Measurements from ENCODE around the gene OPALIN.

The OPALIN gene, protein sequence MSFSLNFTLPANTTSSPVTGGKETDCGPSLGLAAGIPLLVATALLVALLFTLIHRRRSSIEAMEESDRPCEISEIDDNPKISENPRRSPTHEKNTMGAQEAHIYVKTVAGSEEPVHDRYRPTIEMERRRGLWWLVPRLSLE
- total RNA-seq, result 0 to 0.32 (median 0.02) reads per million in 18 experiments

DNA sequence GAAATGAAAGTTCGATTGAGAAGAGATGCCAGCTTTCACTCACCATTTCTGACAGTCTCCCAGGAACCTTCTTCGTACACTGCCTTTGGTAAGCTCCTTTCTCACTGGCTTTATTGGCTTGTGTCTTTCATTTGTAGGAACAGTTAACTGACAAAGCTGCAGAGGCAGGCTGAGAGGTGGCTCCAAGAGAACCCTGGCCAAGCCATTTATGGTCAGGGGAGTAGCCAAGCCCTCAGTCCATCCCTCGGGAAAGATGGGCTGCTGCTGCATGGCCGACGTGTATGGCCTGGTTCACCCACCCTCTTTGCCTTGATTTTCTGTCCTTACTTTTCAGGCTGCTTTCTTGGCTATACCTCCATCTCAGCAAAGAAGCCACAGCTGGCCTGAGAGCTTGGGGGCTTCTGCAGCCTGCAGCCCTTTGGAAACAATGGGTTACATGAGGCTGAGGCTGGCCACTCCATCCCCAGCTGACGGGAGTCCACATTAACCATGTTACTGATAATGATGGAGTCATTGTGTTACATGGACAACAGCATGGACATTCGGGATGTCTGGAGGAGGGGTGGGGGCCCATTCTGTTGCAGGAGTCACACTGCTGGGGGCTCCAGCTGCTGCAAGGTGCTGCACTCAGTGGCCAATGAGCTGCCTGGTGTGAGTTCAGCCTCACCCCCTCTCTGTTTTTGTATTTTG is at the start of gene OPALIN:
Gene OPALIN, minus strand, starts transcription at position 152 of the 690 bp plus-strand sequence. Its CDS starts 106 bp downstream, at position 46.
- no peak for DNase-seq

DNA sequence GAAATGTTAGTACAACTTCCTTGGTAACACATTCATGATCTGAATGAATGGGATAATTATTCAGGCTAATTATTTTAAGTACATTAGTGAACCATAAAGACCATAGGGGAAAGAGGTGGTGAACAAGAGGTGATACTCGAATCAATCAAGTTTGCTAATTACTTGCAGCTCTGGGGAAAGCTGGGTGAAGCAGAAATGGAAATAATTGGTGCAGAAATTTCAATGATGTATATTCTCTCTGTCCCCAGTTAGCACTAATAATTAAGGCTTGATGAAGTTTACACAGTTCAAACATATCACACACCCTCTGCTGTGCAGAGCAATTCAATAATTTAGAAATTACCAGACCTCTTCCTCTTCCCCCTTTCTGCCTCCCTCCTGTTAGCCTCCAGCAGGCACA is 49.4 kb upstream of the OPALIN start:
- no peak for DNase-seq

DNA sequence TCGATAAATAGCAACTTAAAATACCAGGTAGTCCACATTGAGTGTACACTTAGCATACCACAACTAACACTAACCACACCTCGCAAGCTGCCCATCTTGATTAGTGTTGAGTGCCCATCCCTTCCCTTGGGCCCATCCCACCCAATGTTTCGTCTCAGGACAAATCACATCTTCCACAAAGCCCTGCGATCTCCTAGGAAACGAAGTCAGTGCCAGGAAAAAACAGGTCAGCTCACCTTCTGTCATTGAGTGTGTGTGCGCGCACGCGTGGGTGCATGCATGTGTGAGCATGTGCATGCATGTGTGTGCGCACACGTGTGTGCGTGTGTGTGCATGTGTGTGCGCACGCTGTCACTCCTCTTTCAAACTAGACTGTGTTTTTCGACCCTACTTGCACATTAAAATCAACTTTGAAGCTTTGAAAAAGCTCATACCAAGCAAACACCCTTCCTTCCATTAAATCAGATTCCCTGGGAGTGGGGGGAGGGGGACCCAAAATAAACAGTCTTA is 48.8 kb upstream of the OPALIN start:
- no peak for DNase-seq

DNA sequence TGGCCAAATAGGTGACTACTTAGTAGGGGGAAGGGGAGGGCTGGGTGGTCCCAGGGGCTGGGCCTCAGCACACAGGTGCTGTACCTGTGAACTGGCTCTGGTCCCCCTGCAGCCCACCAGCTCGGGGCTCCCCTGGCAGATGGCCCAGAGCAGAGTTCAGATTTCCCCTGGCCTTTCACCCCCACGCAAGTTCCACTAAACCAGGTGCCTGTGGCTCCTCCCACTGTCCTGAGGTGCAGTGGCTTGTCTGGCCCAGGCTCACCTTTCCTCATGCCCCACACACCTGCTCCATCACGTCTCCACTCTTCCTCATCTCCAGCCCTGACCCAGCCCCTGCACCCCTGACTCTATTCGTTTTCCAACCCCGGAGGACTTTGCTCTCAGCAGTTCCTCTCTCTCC is 47.3 kb upstream of the OPALIN start:
- no peak for DNase-seq

DNA sequence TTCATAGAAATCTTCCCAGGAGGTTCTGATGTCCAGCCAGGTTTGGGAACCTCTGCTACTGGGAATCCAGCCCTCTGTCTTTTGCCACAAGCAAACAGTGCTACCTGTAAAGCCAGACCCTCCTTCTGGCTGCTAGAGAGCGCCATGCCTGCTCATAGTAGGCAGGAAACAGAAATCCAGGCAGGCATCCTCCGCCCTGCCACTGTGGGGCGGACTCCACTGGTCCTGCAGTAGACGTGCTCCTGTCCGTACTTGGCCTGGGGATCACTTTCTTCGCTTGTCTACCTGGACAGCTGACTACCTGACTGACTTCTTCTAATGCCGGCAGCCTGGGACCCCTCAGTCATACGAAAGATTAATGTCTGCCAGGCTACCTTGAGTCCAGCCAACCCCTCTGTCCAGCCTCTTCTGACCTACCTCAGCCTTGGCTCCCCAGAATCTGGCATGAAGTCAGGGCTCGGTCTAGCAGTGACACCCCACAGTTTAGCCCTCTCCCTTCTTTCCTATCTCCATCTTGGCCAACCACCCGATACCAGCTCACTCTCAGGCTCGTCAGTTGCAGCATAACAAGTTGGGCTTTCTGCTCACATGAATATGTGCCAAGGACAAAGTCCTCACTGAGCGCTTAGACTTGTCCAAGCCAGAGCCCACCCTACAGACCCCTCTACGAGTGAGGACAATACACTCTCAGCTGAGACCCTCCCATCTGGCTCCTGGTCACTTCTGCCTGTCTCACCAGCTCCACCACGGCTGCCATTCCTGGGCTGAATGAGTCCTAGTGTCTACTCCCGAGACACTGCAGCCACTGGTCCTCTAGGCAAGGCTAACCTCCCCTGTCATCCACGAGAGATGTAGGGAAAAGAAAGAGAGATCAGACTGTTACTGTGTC is 43.9 kb upstream of the OPALIN start:
- DNase-seq, result no peak

DNA sequence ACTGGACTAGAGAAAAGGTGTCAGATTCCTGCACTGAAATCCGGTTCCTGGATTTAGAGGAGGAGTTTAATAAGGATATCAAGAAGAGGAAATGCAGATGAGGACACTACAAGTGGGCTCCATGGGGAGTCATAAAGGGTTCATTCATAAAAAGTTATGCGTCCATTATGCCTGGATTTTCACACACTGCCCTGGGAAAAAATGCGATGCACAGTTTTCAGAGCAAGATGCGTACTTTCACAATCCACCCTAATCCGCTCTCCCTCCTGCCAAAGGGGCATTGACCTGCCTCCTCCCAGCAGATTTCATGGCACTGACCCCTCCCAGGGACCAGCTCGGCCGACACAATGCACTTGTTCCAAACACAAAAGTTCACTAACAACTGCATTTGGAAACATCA is 42.2 kb upstream of the OPALIN start:
- no peak for DNase-seq

DNA sequence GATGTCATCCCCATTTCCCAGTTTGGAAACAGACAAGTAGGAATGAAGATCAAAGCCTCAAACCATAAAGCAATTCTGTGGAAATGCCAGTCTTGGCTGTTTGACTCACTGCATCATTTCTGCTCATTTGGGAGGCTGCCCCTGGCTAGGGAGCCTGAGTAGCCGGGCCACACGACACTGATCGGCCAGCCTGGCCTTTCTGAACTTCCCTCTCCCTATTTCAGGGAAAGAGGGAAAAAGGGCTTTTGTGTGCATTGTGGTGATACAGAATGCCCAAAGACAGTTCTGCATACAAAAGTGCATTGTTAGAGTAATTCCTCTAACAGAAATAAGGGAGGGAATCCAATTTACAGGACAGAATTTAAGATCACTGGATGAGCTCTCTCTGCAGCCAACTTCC is 41.7 kb upstream of the OPALIN start:
- DNase-seq, result no peak

DNA sequence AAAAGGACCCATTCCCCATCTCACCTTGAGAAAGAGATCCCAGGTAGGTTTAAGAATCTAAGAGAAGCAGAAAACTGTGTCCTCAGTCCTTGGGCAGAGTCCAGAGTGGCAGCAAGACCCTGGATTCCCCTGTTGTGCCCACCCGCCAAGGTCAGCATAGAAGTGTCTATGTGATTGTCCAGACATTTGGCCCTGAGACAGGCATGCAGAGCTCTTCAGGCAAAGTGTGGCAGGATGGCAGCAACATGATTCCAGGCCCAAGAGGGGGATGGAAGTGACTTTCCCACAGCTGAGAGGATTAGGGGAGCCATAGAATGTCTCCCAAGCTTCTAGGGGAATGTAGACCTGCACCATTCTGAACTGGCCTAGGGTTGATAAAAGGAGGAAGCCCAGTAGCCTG is 39.1 kb upstream of the OPALIN start:
- no peak for DNase-seq

DNA sequence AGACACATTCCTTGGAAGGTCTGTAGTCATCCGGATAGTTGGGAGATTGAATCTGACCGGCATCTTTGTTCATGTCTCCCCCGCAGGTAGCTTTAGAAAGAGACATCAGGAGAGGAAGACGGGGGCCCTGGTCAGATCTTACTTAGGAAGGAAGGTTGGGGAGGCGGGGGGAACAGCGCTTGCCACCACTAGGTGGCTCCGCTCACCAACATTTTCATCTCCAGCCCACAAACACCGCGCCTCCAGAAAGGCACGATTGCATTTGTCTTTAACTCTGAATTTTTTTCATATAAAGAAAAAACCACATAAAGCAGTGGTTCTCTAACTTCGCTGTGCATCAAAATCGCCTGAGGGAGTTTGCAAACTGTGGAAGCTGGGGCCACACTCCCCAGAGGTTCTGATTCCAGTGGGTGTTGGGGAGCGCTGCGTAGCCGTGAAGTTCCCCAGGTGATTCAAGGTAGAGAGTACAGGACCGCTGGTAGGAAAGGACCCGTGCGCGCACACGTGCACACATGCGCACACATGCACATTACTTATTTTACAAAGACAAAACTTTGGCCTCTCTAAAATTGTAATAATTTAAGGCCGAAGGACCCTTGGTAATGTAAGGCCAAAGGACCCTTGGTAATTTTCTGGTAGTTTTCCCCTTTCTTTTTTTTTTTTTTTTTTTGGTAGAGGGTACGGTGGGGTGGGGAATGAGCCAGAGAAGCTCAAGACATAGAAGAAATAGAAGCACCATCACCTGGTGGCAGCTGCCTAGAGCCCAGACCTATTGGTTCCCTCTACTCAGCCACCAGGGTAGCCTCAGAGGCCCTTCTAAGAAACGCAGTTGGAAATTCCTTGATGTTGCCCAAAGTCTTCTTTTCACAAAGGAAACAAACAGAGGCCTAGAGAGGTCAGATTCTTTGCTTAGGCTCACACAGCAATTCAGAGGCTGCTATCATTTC is 37.4 kb upstream of the OPALIN start:
- peak; percentile 74 to 78 for DNase-seq

DNA sequence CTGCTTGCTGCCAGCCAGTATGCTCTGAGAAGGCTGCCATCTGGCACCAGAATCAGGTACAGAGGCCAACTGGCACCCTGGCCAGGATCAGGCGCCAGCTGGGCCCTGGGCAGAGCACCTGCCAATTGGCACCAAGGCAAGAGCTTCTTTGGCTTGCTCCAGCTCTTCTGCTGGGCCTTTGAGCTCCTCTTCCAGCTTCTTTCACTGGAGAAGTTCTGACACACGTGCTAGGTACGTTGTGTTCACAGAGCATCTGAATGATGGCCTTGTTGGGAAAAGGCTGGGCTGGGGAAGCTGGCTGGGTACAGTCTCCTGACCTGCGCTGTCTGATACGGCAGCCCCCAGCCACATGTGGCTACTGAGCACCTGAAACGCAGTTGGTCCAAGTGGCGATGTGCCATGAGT is 31.7 kb upstream of the OPALIN start:
- DNase-seq, result no peak

DNA sequence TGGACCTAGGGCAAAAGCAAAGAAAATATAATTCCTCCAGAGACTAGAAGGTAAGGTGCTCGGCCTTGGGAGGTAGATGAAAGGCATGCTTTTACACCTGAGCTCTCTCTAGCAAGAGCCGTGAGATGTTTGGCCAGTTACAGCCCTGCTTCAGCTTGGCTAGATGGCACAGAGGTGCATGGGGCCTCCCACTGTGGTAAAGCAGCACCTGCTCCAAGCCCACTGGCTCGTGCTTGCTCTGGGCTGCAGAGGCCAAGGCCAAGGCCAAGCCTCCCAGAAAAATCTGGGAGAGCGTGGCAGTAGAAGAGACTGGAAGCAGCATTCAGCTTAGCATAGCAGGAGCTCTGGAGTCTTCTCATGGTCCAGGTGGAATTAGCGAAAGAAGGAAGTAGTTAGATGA is 31.0 kb upstream of the OPALIN start:
- no peak for DNase-seq

DNA sequence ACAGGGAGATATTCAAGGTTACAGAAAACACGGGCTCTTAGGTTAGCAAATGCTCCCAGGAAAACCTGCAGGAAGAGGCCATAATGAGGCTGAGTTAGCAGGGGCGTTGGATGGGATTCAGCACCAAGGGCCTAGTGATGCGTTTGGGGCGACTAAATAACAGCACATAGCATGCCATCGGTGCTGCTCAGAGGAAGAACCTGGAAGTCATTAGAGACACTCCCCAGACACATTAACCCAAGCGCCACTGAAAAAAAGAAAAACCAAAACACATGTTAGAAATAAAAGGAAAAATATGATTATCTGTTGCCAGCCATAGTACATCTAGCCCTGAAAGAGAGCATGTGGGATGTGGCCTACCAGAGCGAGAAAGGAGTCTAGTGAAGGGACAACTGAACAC is 28.8 kb upstream of the OPALIN start:
- no peak for DNase-seq

DNA sequence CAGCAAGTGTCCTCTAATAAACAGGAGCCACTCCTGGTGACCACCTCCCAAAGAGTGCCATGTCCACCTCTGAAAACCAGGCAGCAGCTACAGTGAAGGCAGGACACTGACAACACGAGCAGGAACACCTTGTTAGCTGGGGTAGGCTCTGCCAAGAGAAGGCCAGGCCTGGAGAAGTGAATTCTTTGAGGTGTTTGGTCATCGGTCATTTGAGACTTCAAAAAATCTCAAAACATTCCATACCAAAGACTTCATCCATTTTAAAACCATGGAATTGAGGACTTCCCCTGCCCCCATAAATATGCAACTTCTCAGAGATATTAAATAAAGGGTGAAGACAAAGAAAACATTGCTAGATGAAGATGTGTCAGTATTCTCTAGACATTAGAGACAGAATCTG is 28.4 kb upstream of the OPALIN start:
- DNase-seq, result no peak

DNA sequence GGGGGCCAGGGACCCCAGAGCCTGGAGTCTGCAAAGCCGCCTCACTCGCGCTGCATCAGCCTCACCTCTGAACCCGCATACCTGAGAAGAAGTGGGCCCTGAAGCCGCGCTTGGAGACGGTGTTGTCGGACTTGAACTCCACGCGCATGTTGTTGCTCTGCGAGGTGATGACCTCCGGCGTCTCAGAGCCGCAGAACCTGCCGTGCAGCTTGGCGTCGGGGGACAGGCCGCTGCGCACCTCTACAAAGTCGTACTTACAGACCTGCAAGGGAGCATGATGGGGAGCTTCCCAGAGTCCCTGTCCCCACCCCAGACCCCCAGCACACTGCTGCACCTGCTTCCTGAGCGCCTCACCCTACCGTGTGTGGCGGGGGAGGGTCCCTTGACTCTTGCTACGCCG is 25.7 kb upstream of the OPALIN start:
- DNase-seq, result no peak

DNA sequence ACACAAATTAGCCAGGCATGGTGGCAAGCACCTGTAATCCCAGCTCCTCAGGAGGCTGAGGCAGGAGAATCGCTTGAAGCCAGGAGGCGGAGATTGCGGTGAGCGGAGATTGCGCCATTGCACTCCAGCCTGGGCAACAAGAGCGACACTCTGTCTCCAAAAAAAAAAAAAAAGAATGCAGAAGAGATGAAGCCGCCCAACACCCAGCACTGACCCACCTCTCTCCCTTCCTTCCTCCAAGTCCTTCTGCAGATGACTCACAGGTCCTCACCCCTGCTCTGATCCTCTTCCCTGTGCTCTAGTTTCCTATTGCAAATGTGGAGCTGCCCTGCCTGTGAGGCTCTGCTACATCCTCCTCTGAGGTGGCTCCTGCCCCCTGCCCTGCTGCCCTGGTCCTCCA is 22.0 kb upstream of the OPALIN start:
- DNase-seq, result peak; percentile 89 to 90

DNA sequence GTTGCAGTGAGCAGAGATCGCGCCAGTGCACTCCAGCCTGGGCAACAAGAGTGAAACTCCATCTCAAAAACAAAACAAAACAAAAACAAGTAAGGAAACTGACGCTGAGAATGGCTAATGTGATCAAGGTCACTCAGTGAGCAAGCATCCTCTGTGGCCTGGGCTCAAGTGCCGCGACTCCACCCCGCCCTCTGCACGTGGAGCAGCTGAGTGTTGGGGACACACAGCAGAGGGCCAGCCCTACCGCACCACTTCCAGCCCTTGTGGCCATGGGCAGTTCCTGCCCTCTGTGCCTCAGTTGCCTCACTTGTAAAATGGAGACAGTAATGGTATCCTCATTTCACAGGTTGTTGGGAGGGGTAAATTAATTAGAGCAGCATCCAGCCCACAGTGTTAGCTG is 21.0 kb upstream of the OPALIN start:
- no peak for DNase-seq

DNA sequence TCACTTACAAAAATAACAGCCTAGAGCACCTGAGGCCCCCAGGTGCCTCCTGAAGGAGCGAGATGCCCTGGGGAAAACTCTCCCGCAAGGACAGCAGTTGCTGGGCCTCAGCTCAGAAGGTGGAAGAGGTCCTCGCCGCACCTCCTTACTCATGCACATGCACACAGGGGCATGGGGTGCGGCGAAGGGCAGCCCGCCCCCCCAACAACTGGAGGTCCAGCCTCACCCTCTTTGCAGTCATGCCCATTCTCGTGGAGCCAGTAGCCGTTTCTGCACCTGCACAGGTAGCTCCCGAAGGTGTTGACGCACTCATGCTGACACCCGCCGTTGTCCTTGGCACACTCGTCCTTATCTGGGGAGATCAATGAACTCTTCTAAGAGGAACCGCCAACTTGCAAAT is 19.9 kb upstream of the OPALIN start:
- no peak for DNase-seq

DNA sequence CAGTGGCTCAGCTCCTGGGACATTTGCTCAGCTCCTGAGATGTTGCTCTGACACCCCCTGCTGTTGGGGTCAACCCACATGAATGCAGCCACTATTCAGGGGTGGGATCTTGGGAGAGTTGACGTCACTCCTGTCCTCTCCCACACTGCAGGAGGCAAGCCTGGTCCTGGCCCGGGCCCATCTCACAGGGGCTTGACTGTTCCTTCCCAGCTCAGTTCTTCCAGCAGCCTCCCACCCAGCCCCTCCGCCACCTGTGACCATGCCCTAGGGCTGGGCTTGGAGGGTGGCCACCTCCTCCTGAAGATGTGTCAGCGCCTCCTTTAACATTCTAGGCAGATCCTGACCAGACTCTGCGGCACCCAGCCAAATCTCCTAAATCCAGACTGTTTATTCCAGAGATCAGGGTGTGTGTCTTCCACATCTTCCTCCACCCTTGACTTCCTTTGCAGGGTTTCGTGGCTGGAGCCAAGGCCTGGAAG is 19.1 kb upstream of the OPALIN start:
- DNase-seq, result no peak

DNA sequence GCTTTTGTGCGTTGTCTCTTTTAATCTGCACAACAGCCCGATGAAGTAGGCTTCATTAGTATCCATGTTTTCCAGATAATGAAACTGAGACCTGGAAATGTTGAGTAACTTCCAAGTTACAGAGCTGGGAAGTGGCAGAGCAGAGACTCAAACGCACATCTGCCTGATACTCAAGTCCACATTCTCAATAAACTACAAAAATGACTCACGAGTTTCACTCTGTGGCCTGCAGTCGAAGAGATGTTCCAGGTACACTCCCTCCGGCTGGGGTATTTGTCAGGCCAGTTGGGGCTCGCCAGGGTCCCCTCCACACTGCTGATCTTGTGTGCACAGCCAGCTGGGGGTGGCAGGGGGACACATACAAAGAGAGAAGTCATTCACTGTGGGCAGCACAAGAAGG is 17.7 kb upstream of the OPALIN start:
- no peak for DNase-seq

DNA sequence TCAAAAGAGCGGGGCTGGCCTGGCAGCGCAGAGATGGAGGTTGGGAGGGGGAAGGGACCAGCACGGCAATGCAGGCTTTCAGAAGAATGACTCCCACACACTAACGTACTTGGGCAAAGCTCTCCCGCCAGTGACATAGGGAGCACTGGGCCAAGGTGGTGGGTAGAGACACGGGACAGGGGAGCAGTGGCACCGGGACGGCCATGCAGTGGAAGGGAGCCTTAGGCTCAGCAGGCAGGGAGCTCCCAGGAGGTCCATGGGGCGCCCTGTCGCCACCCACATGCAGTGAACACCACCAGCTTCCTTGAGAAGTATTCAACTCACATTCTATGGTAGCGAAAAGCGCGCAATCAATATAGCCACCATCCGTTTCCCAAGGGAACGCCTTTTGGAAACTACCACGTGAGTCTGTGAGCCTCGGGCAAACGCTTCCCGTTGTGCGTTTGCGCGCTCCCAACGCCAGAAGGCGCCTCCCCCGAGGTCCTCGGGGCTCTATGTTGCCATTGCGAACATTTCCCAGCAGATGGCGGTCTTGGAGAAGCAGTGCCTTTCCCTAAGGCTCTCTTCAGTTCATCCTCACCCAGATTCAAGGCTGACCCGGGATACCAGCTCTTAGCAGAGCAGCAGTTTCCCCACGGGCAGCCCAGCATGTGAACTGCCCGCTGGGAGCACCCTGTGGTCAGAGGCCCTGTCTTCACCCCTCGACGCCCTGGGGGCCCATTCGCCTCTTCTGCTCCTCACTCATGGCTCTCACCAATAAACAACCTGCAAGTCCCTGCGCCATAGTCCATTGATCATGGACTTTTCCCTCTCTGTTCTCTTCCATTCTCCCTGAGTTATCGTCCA is 16.4 kb upstream of the OPALIN start:
- DNase-seq, result peak; percentile 92

DNA sequence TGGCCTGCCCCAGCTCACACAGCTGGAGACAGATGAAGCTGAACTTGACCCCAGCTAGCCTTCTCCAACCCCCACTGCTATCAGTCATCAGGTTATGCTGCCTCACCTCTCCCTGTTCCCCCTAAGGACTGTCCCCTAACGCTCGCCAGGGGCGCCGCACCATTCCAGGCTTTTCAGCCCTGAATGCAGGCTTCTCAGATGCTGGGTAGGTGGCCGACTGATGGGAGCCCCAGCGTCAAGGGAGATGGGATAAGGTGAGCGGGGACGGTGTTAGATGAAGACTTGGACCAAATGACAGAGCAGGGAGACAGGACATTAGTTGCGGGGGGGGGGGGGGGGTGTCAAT is 15.8 kb upstream of the OPALIN start:
- no peak for DNase-seq

Data from inflammatory macrophage (primary cell).